ENCODE results near the gene TNIP1. TPM values are rescaled to one million over a fixed set of nuclear protein-coding genes. Genes with fewer than 3 reads are reported as not detected.

The TNIP1 gene
- total RNA-seq (134 and 147 TPM in 2 replicates), polyA plus RNA-seq (94.9 and 104 TPM in 2 replicates)

GRCh38 chr5:151080613-151081430, at the start of gene TNIP1:
Gene TNIP1 (minus strand): TSS chr5:151081034. CDS start chr5:151065095, 15,939 bp downstream.
- Histone ChIP-seq H3K27ac (peak within 1 kb of the TSS; percentile 98), H3K4me1 (ENCODE audit: low read depth) (peaks cover 22% of the 10 kb centered on the region), H3K9me3 (ENCODE audit: low read depth) (no peaks in the 10 kb centered on the region), H3K36me3 (no peaks in the 10 kb centered on the region), H3K4me3 (peak within 1 kb of the TSS; percentile 69), H3K27me3 (no peaks in the 10 kb centered on the region)
- TF ChIP-seq CTCF (IDR thresholded peaks at IDR 0.05; ENCODE audit: low read depth, low read length), result no peak
- peak; percentile 91 to 94 for DNase-seq (ENCODE audit: low read depth in 1 of 2, low spot score in 1 of 2)

DNA sequence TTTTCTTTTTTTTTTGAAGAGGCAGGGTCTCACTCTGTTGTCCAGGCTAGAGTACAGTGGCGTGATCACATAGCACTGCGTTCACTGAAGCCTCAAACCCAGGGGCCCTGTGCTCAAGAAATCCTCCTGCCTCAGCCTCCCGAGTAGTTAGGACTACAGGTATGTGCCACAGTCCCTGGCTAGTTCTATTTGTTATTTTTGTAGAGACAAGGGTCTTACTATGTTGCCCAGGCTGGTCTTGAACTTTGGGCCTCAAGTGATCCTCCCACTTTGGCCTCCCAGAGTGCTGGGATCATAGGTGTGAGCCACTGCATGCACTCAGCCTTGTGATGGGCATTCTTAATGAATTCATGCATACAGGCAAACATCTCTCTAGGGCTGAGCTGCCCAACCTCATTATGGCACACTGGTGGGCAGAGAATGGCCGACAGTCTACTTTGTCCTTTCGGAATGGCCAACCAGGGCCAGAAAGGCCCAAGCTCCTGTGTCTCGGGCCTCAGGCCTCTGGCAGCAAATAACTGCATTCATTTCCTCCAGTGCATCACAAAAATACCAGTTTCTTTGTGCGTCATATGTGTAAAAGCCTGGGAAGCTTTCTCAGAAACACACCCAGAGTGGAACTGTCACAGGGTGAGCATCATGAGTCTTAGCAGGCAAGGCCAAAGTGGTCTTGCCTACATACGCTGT, 49.5 kb upstream of the TNIP1 start:
- no peak for TF ChIP-seq CTCF (IDR thresholded peaks at IDR 0.05; ENCODE audit: low read depth, low read length)
- Histone ChIP-seq H3K27ac (no peak overlapping the region), H3K9me3 (ENCODE audit: low read depth) (no peaks in the 10 kb centered on the region), H3K4me3 (no peak overlapping the region), H3K27me3 (no peaks in the 10 kb centered on the region), H3K36me3 (peaks cover 85% of the 10 kb centered on the region), H3K4me1 (ENCODE audit: low read depth) (no peaks in the 10 kb centered on the region)
- no peak for DNase-seq (ENCODE audit: low read depth in 1 of 2, low spot score in 1 of 2)

DNA sequence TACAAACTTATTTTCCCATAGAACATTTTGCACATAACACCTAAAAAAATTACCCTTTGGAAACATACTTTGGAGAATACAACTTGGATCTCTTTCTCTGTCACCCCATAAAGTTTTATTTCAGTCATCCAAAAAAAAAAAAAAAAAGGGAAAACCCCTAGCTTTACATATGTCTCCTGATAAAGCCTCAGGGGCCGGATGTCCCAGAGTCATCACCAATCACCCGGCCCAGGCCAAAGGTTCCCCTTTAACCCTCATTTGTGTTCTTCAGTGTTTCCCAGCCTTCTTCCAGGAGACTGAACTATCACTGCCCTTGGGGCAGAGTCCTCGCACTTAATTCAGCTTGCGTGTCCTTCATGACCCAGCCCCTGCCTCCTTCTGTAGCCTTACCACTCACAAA, 48.0 kb upstream of the TNIP1 start:
- TF ChIP-seq CTCF (IDR thresholded peaks at IDR 0.05; ENCODE audit: low read depth, low read length), result no peak
- H3K36me3 ChIP-seq, result peaks cover 79% of the 10 kb centered on the region
- H3K9me3 ChIP-seq (ENCODE audit: low read depth), result no peaks in the 10 kb centered on the region
- no peaks in the 10 kb centered on the region for H3K4me1 ChIP-seq (ENCODE audit: low read depth)
- H3K4me3 ChIP-seq, result no peak overlapping the region
- DNase-seq (ENCODE audit: low read depth in 1 of 2, low spot score in 1 of 2), result no peak
- peak overlapping the region; percentile 75 for H3K27ac ChIP-seq
- no peaks in the 10 kb centered on the region for H3K27me3 ChIP-seq

GRCh38 chr5:151127926-151128325, 47.1 kb upstream of the TNIP1 start:
- DNase-seq (ENCODE audit: low read depth in 1 of 2, low spot score in 1 of 2), result no peak
- TF ChIP-seq CTCF (IDR thresholded peaks at IDR 0.05; ENCODE audit: low read depth, low read length), result no peak
- peaks cover 80% of the 10 kb centered on the region for H3K36me3 ChIP-seq

DNA sequence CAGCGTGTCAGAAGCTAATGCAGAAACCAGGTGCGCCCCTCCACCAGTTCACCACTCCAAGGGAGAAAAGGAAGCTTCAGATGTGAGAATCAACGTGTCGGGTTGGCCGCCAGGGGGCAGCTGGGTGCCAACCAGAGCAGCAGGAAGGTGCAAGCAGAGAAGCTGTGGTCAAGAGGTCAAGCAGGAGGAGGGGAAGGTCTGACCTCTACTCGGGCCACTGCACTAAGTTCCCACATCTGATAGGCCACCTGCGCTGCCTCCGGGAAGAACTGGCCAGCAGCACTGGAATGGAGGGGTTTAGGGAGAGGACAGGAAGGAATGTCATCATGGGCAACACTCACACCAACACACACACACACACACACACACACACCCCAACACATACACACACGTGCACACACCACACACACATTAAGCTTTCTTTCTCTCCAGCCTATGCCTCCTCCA, 45.4 kb upstream of the TNIP1 start:
- peak overlapping the region; percentile 73 for H3K27ac ChIP-seq
- DNase-seq (ENCODE audit: low read depth in 1 of 2, low spot score in 1 of 2), result peak; percentile 76 to 79
- H3K9me3 ChIP-seq (ENCODE audit: low read depth), result no peaks in the 10 kb centered on the region
- no peaks in the 10 kb centered on the region for H3K27me3 ChIP-seq
- no peaks in the 10 kb centered on the region for H3K4me1 ChIP-seq (ENCODE audit: low read depth)
- H3K4me3 ChIP-seq, result no peak overlapping the region
- H3K36me3 ChIP-seq, result peaks cover 80% of the 10 kb centered on the region
- peak; percentile 76 for TF ChIP-seq CTCF (IDR thresholded peaks at IDR 0.05; ENCODE audit: low read depth, low read length)

More at GRCh38 chr5:151127926-151128325, 47.1 kb upstream of the TNIP1 start:
- Histone ChIP-seq H3K27ac (peak overlapping the region; percentile 73), H3K9me3 (ENCODE audit: low read depth) (no peaks in the 10 kb centered on the region), H3K4me3 (no peak overlapping the region), H3K27me3 (no peaks in the 10 kb centered on the region), H3K4me1 (ENCODE audit: low read depth) (no peaks in the 10 kb centered on the region)
